ENCODE measurements around the gene SLIT3.
"Not testable (repeated sequence)": the region's sequence is repeated elsewhere in the genome, so short reads cannot be mapped to it uniquely, and the experiment has no call there.

Gene SLIT3

GRCh38 chr5:169216866-169217265 lies 84.1 kb downstream of the SLIT3 start:
- DNase-seq = no peak

GRCh38 chr5:169213479-169213878 lies 87.5 kb downstream of the SLIT3 start:
- no peak for DNase-seq

GRCh38 chr5:169211761-169212160 lies 89.2 kb downstream of the SLIT3 start:
- DNase-seq = not testable (repeated sequence)

- DNase-seq = no peak
These were observed 96.0 kb downstream of the SLIT3 start for GRCh38 chr5:169204788-169205400.

- DNase-seq = no peak
These were observed 98.0 kb downstream of the SLIT3 start for GRCh38 chr5:169202969-169203368.

- no peak for DNase-seq
These were observed 99.3 kb downstream of the SLIT3 start for GRCh38 chr5:169201597-169201996.

GRCh38 chr5:169200125-169200778 lies 100.7 kb downstream of the SLIT3 start:
- no peak for DNase-seq

- DNase-seq = no peak
These were observed 103.6 kb downstream of the SLIT3 start for GRCh38 chr5:169197343-169197742.

GRCh38 chr5:169196059-169196458 lies 104.9 kb downstream of the SLIT3 start:
- DNase-seq = no peak

GRCh38 chr5:169195601-169196000 lies 105.3 kb downstream of the SLIT3 start:
- DNase-seq = no peak

GRCh38 chr5:169192536-169192935 lies 108.4 kb downstream of the SLIT3 start:
- DNase-seq = no peak

GRCh38 chr5:169190849-169191248 lies 110.1 kb downstream of the SLIT3 start:
- no peak for DNase-seq

GRCh38 chr5:169185626-169186025 lies 115.3 kb downstream of the SLIT3 start:
- no peak for DNase-seq

- no peak for DNase-seq
These were observed 117.4 kb downstream of the SLIT3 start for GRCh38 chr5:169183576-169183975.

- no peak for DNase-seq
These were observed 118.1 kb downstream of the SLIT3 start for GRCh38 chr5:169182797-169183196.

GRCh38 chr5:169181814-169182213 lies 119.1 kb downstream of the SLIT3 start:
- DNase-seq = no peak

GRCh38 chr5:169178754-169179153 lies 122.2 kb downstream of the SLIT3 start:
- DNase-seq = no peak

GRCh38 chr5:169178274-169178673 lies 122.7 kb downstream of the SLIT3 start:
- no peak for DNase-seq

- no peak for DNase-seq
These were observed 123.9 kb downstream of the SLIT3 start for GRCh38 chr5:169176709-169177694.

- DNase-seq = no peak
These were observed 125.2 kb downstream of the SLIT3 start for GRCh38 chr5:169175733-169176132.

- no peak for DNase-seq
These were observed 126.0 kb downstream of the SLIT3 start for GRCh38 chr5:169174923-169175322.

- DNase-seq = no peak
These were observed 127.6 kb downstream of the SLIT3 start for GRCh38 chr5:169173372-169173771.

- no peak for DNase-seq
These were observed 129.4 kb downstream of the SLIT3 start for GRCh38 chr5:169171515-169171914.

- no peak for DNase-seq
These were observed 131.2 kb downstream of the SLIT3 start for GRCh38 chr5:169169783-169170182.
